MCF 10A (cell line): ENCODE data around the gene STIM1. TPM values are rescaled to one million over a fixed set of nuclear protein-coding genes. Genes with fewer than 3 reads are reported as not detected.

Experiments used
- BruUV-seq: library from RNA; stranded (reverse); fragments of 400-500 nt; replicated peaks from 2 replicates; lab custom pipeline; 2021; lab: Mats Ljungman, UMichigan
- CTCF ChIA-PET: fragments of 300-600 bp; sonication (Branson Sonifier 250); formaldehyde crosslinking; extraction: SDS; loops from one replicate; lab custom pipeline; 2021; ENCODE audit warnings: antibody characterized with exemption, inconsistent platforms; lab: Yijun Ruan, JAX
- POLR2A ChIA-PET: fragments of 300-600, 350-650 bp; sonication (Branson Sonifier 250); formaldehyde crosslinking; extraction: SDS; loops from one replicate; lab custom pipeline; 2020; ENCODE audit warnings: antibody characterized with exemption, inconsistent platforms; lab: Yijun Ruan, JAX
- DNase-seq: peaks from one replicate; pipeline ENCODE4 v3.0.0-alpha.2; 2018; ENCODE audit not compliant: unreplicated experiment
- H3K27ac Mint-ChIP-seq: one replicate; pipeline ENCODE4 v1.8.0; 2022; ENCODE audit warnings: mild to moderate bottlenecking, low read depth, mixed read lengths; ENCODE audit not compliant: unreplicated experiment
- H3K27me3 Mint-ChIP-seq: one replicate; pipeline ENCODE4 v1.8.0; 2022; ENCODE audit warnings: mixed read lengths; ENCODE audit not compliant: insufficient read depth, unreplicated experiment
- H3K36me3 Mint-ChIP-seq: one replicate; pipeline ENCODE4 v1.8.0; 2022; ENCODE audit warnings: mild to moderate bottlenecking, moderate library complexity, mixed read lengths; ENCODE audit not compliant: insufficient read depth, unreplicated experiment
- H3K4me1 Mint-ChIP-seq: one replicate; pipeline ENCODE4 v1.8.0; 2022; ENCODE audit warnings: mixed read lengths; ENCODE audit not compliant: insufficient read depth, unreplicated experiment
- H3K4me3 Mint-ChIP-seq: one replicate; pipeline ENCODE4 v1.8.0; 2022; ENCODE audit warnings: mild to moderate bottlenecking, moderate library complexity, mixed read lengths; ENCODE audit not compliant: unreplicated experiment
- H3K9me3 Mint-ChIP-seq: one replicate; pipeline ENCODE4 v1.8.0; 2022; ENCODE audit warnings: mixed read lengths; ENCODE audit not compliant: unreplicated experiment
- CTCF ChIP-seq: fragments of 200-600 bp; IDR thresholded peaks from one replicate; pipeline ENCODE4 v1.8.0; 2022; ENCODE audit warnings: antibody characterized with exemption, mild to moderate bottlenecking; ENCODE audit not compliant: unreplicated experiment
- intact Hi-C: fragments of 100-400 bp; cut with micrococcal nuclease; formaldehyde crosslinking; loops from 2 replicates; pipeline ENCODE4 v1.14.1; 2022
- total RNA-seq: library from RNA; stranded (reverse); gene quantifications from 2 replicates; pipeline ENCODE4 v1.2.3, GENCODE V29; 2022

Gene STIM1
- total RNA-seq, 1 experiment from 2014 or later, result 41.2 TPM

GRCh38 chr11:4041731-4042391 is 186.4 kb downstream of the STIM1 start:
- H3K27ac Mint-ChIP-seq, result no peak overlapping the region
- H3K4me3 Mint-ChIP-seq, result no peak overlapping the region
- no peaks in the 10 kb centered on the region for H3K9me3 Mint-ChIP-seq
- CTCF ChIA-PET, result interaction anchor here (0.5 to 2.9 kb wide), 9 partner anchors 12 to 200 kb away, joined by 3 to 14 read pairs (median 5); partner anchors contain the start of gene STIM1
- no peaks in the 10 kb centered on the region for H3K36me3 Mint-ChIP-seq
- TF ChIP-seq CTCF, result no peak
- DNase-seq, result no peak
- BruUV-seq, result no TSS peak
- POLR2A ChIA-PET, result interaction anchor here (1.0 kb wide), 1 partner anchor 16 kb away, joined by 4 read pairs; no protein-coding TSS in a partner anchor
- H3K27me3 Mint-ChIP-seq, result no peaks in the 10 kb centered on the region
- intact Hi-C loops, result no loop called here
- H3K4me1 Mint-ChIP-seq, result peaks cover 24% of the 10 kb centered on the region

- no peaks in the 10 kb centered on the region for H3K9me3 Mint-ChIP-seq
- H3K27me3 Mint-ChIP-seq, result no peaks in the 10 kb centered on the region
- H3K4me1 Mint-ChIP-seq, result peaks cover 24% of the 10 kb centered on the region
- H3K4me3 Mint-ChIP-seq, result no peak overlapping the region
- H3K36me3 Mint-ChIP-seq, result no peaks in the 10 kb centered on the region
- CTCF ChIA-PET, result interaction anchor here (0.9 to 6.6 kb wide), 10 partner anchors 9 to 249 kb away, joined by 3 to 60 read pairs (median 7); partner anchors contain the start of gene STIM1
- no TSS peak for BruUV-seq
- intact Hi-C loops, result no loop called here
- no peak for TF ChIP-seq CTCF
- POLR2A ChIA-PET, result interaction anchor here (1.0 to 2.1 kb wide), 5 partner anchors 15 to 190 kb away, joined by 3 to 17 read pairs (median 5); partner anchors contain the start of gene STIM1
- DNase-seq, result peak; percentile 57
- H3K27ac Mint-ChIP-seq, result peak overlapping the region; percentile 64
Observed at GRCh38 chr11:4044976-4045646, 189.6 kb downstream of the STIM1 start.

- Mint-ChIP-seq H3K9me3 (no peaks in the 10 kb centered on the region), H3K4me3 (no peak overlapping the region), H3K36me3 (peaks cover 4% of the 10 kb centered on the region), H3K4me1 (peaks cover 24% of the 10 kb centered on the region), H3K27me3 (no peaks in the 10 kb centered on the region), H3K27ac (no peak overlapping the region)
- POLR2A ChIA-PET, result no interaction called here
- BruUV-seq, result no TSS peak
- intact Hi-C loops, result no loop called here
- TF ChIP-seq CTCF, result no peak
- DNase-seq, result no peak
- CTCF ChIA-PET, result interaction anchor here (0.6 to 6.6 kb wide), 5 partner anchors 13 to 205 kb away, joined by 3 to 59 read pairs (median 15); partner anchors contain the start of gene STIM1
Observed at GRCh38 chr11:4048340-4048739, 192.9 kb downstream of the STIM1 start.

GRCh38 chr11:4049006-4049405 is 193.5 kb downstream of the STIM1 start:
- Mint-ChIP-seq H3K4me1 (peaks cover 20% of the 10 kb centered on the region), H3K27me3 (no peaks in the 10 kb centered on the region), H3K4me3 (no peak overlapping the region), H3K36me3 (peaks cover 6% of the 10 kb centered on the region), H3K27ac (no peak overlapping the region), H3K9me3 (no peaks in the 10 kb centered on the region)
- ChIA-PET CTCF (interaction anchor here (0.6 to 6.6 kb wide), 6 partner anchors 12 to 200 kb away, joined by 3 to 59 read pairs (median 11); partner anchors contain the start of gene STIM1), POLR2A (no interaction called here)
- intact Hi-C loops, result no loop called here
- TF ChIP-seq CTCF, result no peak
- no TSS peak for BruUV-seq
- no peak for DNase-seq
